Posterior cingulate gyrus (tissue), 11 donors: ENCODE measurements around the gene C1orf56.
"Not testable (repeated sequence)": the region's sequence is repeated elsewhere in the genome, so short reads cannot be mapped to it uniquely, and the experiment has no call there.

ENCODE experiments used
- DNase-seq, 10 donors: peaks; one replicate each; pipeline versions ENCODE4 v3.0.0 to v3.0.0-alpha.2; 2020 to 2021; ENCODE audit warnings: mixed read lengths in 3 of 10
- intact Hi-C: fragments of 100-400 bp; cut with DNase I; formaldehyde crosslinking; loops from one replicate; pipeline ENCODE4 v1.15.1; 2023

C1orf56 gene

GRCh38 chr1:151059109-151060006 is 11.8 kb downstream of the C1orf56 start, which contains the start of gene CDC42SE1:
Gene CDC42SE1, minus strand, starts transcription at chr1:151059622. Its CDS starts 3,892 bp downstream, at chr1:151055730.
- DNase-seq, result peak; percentile 67 to 97 (median 80)
- intact Hi-C loops, result no loop called here

- intact Hi-C loops, result no loop called here
- DNase-seq, result peak; percentile 40 to 92 (median 70)
Measured at GRCh38 chr1:151060007-151060656, 12.6 kb downstream of the C1orf56 start, which contains the start of gene MLLT11. Gene MLLT11, plus strand, starts transcription at chr1:151060397. Its CDS starts 6,828 bp downstream, at chr1:151067225.

GRCh38 chr1:151060657-151061421 is 13.3 kb downstream of the C1orf56 start:
- peak in 1 of 10 donors; percentile 13 for DNase-seq
- intact Hi-C loops, result no loop called here

- no peak for DNase-seq
- intact Hi-C loops, result no loop called here
Measured at GRCh38 chr1:151061704-151062103, 14.2 kb downstream of the C1orf56 start.

GRCh38 chr1:151062741-151063371 is 15.3 kb downstream of the C1orf56 start:
- intact Hi-C loops, result no loop called here
- DNase-seq, result no peak

GRCh38 chr1:151065089-151065645 is 17.6 kb downstream of the C1orf56 start:
- intact Hi-C loops, result no loop called here
- no peak for DNase-seq

GRCh38 chr1:151067185-151067584 is 19.6 kb downstream of the C1orf56 start:
- intact Hi-C loops, result no loop called here
- DNase-seq, result peak in 1 of 10 donors; percentile 54

- DNase-seq, result no peak
- intact Hi-C loops, result no loop called here
Measured at GRCh38 chr1:151069103-151069486, 21.5 kb downstream of the C1orf56 start.

GRCh38 chr1:151070474-151071276 is 23.1 kb downstream of the C1orf56 start, which contains the start of gene GABPB2:
Gene GABPB2, plus strand, starts transcription at chr1:151070761. Its CDS starts 17,429 bp downstream, at chr1:151088190.
- intact Hi-C loops, result loop anchor here (2.0 to 10.0 kb wide), 2 partner anchors 14 to 74 kb away; partner anchors contain the start of gene SEMA6C

GRCh38 chr1:151072224-151072623 is 24.7 kb downstream of the C1orf56 start:
- intact Hi-C loops, result loop anchor here (10.0 kb wide), 1 partner anchor 73 kb away; the partner anchor contains the start of gene SEMA6C
- no peak for DNase-seq

More at GRCh38 chr1:151070474-151071276, 23.1 kb downstream of the C1orf56 start, which contains the start of gene GABPB2:
- peak; percentile 78 to 98 (median 88) for DNase-seq

- DNase-seq, result no peak
- intact Hi-C loops, result no loop called here
Measured at GRCh38 chr1:151085953-151086559, 38.5 kb downstream of the C1orf56 start.

- intact Hi-C loops, result not testable (repeated sequence)
- peak in 1 of 10 donors; percentile 25 for DNase-seq
Measured at GRCh38 chr1:151097426-151097825, 49.9 kb downstream of the C1orf56 start.

GRCh38 chr1:151098126-151098525 is 50.6 kb downstream of the C1orf56 start:
- intact Hi-C loops, result loop anchor here (2.0 kb wide), 1 partner anchor 59 kb away; the partner anchor contains the start of gene TNFAIP8L2
- peak in 1 of 10 donors; percentile 4 for DNase-seq
